KMS-11 (cell line): Measurements from ENCODE around the gene EVC2.

Experiments
- H2AFZ ChIP-seq: fragments of 200-600 bp; sonication (generic); 2 replicates; pipeline ENCODE4 v1.6.1; 2016; ENCODE audit warnings: antibody characterized with exemption, mixed run types, low read depth
- H3K27ac ChIP-seq: fragments of 200-600 bp; sonication (generic); 2 replicates; pipeline ENCODE4 v1.6.1; 2016; ENCODE audit warnings: mild to moderate bottlenecking, mixed run types
- H3K27me3 ChIP-seq: fragments of 200-600 bp; sonication (generic); 2 replicates; pipeline ENCODE4 v1.6.1; 2017; ENCODE audit warnings: mild to moderate bottlenecking, low read depth, mixed run types, moderate library complexity; ENCODE audit not compliant: insufficient read depth
- H3K36me3 ChIP-seq: fragments of 200-600 bp; sonication (generic); 2 replicates; pipeline ENCODE4 v1.6.1; 2017; ENCODE audit warnings: mild to moderate bottlenecking, mixed run types; ENCODE audit not compliant: insufficient read depth
- H3K4me1 ChIP-seq: fragments of 200-600 bp; sonication (generic); 2 replicates; pipeline ENCODE4 v1.6.1; 2016; ENCODE audit warnings: mild to moderate bottlenecking, low read depth, mixed run types; ENCODE audit not compliant: poor library complexity, severe bottlenecking
- H3K4me2 ChIP-seq: fragments of 200-600 bp; sonication (generic); 2 replicates; pipeline ENCODE4 v1.7.0; 2016; ENCODE audit warnings: mild to moderate bottlenecking, mixed run types
- H3K4me3 ChIP-seq: fragments of 200-600 bp; sonication (generic); IDR thresholded peaks from 2 replicates; pipeline ENCODE4 v1.6.1; 2017; ENCODE audit warnings: low read depth, low read length, mixed read lengths; ENCODE audit not compliant: insufficient read depth
- H3K79me2 ChIP-seq: fragments of 200-600 bp; sonication (generic); 2 replicates; pipeline ENCODE4 v1.6.1; 2016; ENCODE audit warnings: low read depth, mixed run types; ENCODE audit not compliant: insufficient read depth
- H3K9ac ChIP-seq: fragments of 200-600 bp; sonication (generic); 2 replicates; pipeline ENCODE4 v1.6.1; 2016; ENCODE audit warnings: mild to moderate bottlenecking, mixed run types
- H4K20me1 ChIP-seq: fragments of 200-600 bp; sonication (generic); 2 replicates; pipeline ENCODE4 v1.6.1; 2016; ENCODE audit warnings: mild to moderate bottlenecking, mixed run types; ENCODE audit not compliant: insufficient read depth
- CTCF ChIP-seq: fragments of 200-600 bp; sonication (generic); conservative IDR thresholded peaks from 2 replicates; pipeline ENCODE4 v1.6.1; 2017; ENCODE audit warnings: low read depth, mild to moderate bottlenecking, antibody characterized with exemption, low read length, moderate library complexity, mixed read lengths

Gene EVC2

GRCh38 chr4:5636766-5637670 lies 71.3 kb downstream of the EVC2 start:
- Histone ChIP-seq H3K36me3 (no peaks in the 10 kb centered on the region), H4K20me1 (no peaks in the 10 kb centered on the region), H3K27ac (no peak overlapping the region), H3K27me3 (no peaks in the 10 kb centered on the region), H3K9ac (no peak overlapping the region), H3K4me2 (no peak overlapping the region), H3K79me2 (no peaks in the 10 kb centered on the region), H3K4me3 (no peak overlapping the region), H2AFZ (no peak overlapping the region), H3K4me1 (no peaks in the 10 kb centered on the region)
- no peak for TF ChIP-seq CTCF

- H3K4me1 ChIP-seq, result no peaks in the 10 kb centered on the region
- H4K20me1 ChIP-seq, result no peaks in the 10 kb centered on the region
- no peaks in the 10 kb centered on the region for H3K27me3 ChIP-seq
- no peak overlapping the region for H3K9ac ChIP-seq
- H3K4me2 ChIP-seq, result no peak overlapping the region
- H3K79me2 ChIP-seq, result no peaks in the 10 kb centered on the region
- H2AFZ ChIP-seq, result no peak overlapping the region
- H3K27ac ChIP-seq, result no peak overlapping the region
- H3K36me3 ChIP-seq, result no peaks in the 10 kb centered on the region
- no peak overlapping the region for H3K4me3 ChIP-seq
- TF ChIP-seq CTCF, result no peak
Measured at GRCh38 chr4:5635826-5636195, 72.5 kb downstream of the EVC2 start.

- TF ChIP-seq CTCF, result no peak
- H4K20me1 ChIP-seq, result no peaks in the 10 kb centered on the region
- no peak overlapping the region for H3K4me2 ChIP-seq
- H3K4me3 ChIP-seq, result no peak overlapping the region
- H3K27ac ChIP-seq, result no peak overlapping the region
- no peak overlapping the region for H3K9ac ChIP-seq
- no peak overlapping the region for H2AFZ ChIP-seq
- no peaks in the 10 kb centered on the region for H3K4me1 ChIP-seq
- H3K79me2 ChIP-seq, result no peaks in the 10 kb centered on the region
- no peaks in the 10 kb centered on the region for H3K27me3 ChIP-seq
- no peaks in the 10 kb centered on the region for H3K36me3 ChIP-seq
Measured at GRCh38 chr4:5632571-5632970, 75.8 kb downstream of the EVC2 start.

- no peak for TF ChIP-seq CTCF
- Histone ChIP-seq H2AFZ (no peak overlapping the region), H3K4me2 (no peak overlapping the region), H3K79me2 (no peaks in the 10 kb centered on the region), H3K9ac (no peak overlapping the region), H3K4me3 (no peak overlapping the region), H3K4me1 (no peaks in the 10 kb centered on the region), H3K27ac (no peak overlapping the region), H3K36me3 (no peaks in the 10 kb centered on the region), H4K20me1 (no peaks in the 10 kb centered on the region), H3K27me3 (no peaks in the 10 kb centered on the region)
Measured at GRCh38 chr4:5632066-5632440, 76.3 kb downstream of the EVC2 start.
